H1 (cell line): ENCODE measurements around the gene CERS1. TPM values are rescaled to one million over a fixed set of nuclear protein-coding genes. Genes with fewer than 3 reads are reported as not detected.

Experiments
- CTCF ChIA-PET: fragments of 300-600 bp; sonication (Branson Sonifier 250); formaldehyde crosslinking; loops from one replicate; lab custom pipeline; 2021; ENCODE audit not compliant: partially characterized antibody; lab: Charles Lee
- POLR2A ChIA-PET: fragments of 300-600 bp; sonication (Branson Sonifier 250); formaldehyde crosslinking; loops from one replicate; lab custom pipeline; 2021; ENCODE audit warnings: inconsistent platforms; ENCODE audit not compliant: partially characterized antibody; lab: Charles Lee
- DNase-seq, 2 experiments: peaks; one replicate each; pipeline versions ENCODE4 v3.0.0 to v3.0.0-alpha.2; 2010 to 2022; ENCODE audit warnings: low spot score in 2 of 2, low read depth in 1 of 2, mixed read lengths in 1 of 2
- FAIRE-seq: peaks from 2 replicates; lab custom pipeline; 2011; peaks lifted over from hg19 to GRCh38; lab: Jason Lieb, UNC
- H2AFZ ChIP-seq: 2 replicates; pipeline ENCODE4 v1.8.1; 2012; ENCODE audit warnings: low read length, inconsistent platforms
- H2AK5ac ChIP-seq: 2 replicates; pipeline ENCODE4 v1.6.1; 2013; ENCODE audit warnings: low read depth, low read length
- H2BK120ac ChIP-seq: replicated peaks from 2 replicates; pipeline ENCODE3; 2013; ENCODE audit warnings: low read depth, low read length, inconsistent platforms
- H2BK12ac ChIP-seq: 2 replicates; pipeline ENCODE4 v1.6.1; 2013; ENCODE audit warnings: low read depth, low read length
- H2BK15ac ChIP-seq: 2 replicates; pipeline ENCODE4 v1.6.1; 2013; ENCODE audit warnings: low read length
- H2BK20ac ChIP-seq: 2 replicates; pipeline ENCODE4 v1.6.1; 2013; ENCODE audit warnings: low read length
- H2BK5ac ChIP-seq: 2 replicates; pipeline ENCODE4 v1.6.1; 2013; ENCODE audit warnings: low read depth, low read length
- H3K14ac ChIP-seq: 2 replicates; pipeline ENCODE4 v1.6.1; 2013; ENCODE audit warnings: inconsistent platforms; ENCODE audit not compliant: insufficient read length
- H3K18ac ChIP-seq: 2 replicates; pipeline ENCODE4 v1.6.1; 2013; ENCODE audit warnings: low read length; ENCODE audit errors: extremely low read depth
- H3K23ac ChIP-seq: 2 replicates; pipeline ENCODE4 v1.6.1; 2013; ENCODE audit warnings: inconsistent platforms; ENCODE audit not compliant: insufficient read length
- H3K23me2 ChIP-seq: 2 replicates; pipeline ENCODE4 v1.6.1; 2013; ENCODE audit warnings: low read depth, low read length
- H3K27ac ChIP-seq: 2 replicates; pipeline ENCODE4 v1.6.1; 2011; ENCODE audit warnings: low read depth, low read length, inconsistent platforms
- H3K27me3 ChIP-seq, 4 experiments: replicated peaks in 1 of 4; 1 replicate in 1 of 4; 2 replicates in 3 of 4; pipeline versions ENCODE4 v1.6.1 to v1.8.1; 2011 to 2013; ENCODE audit warnings: low read length in 3 of 4, mild to moderate bottlenecking in 3 of 4, inconsistent platforms in 2 of 4, mixed read lengths in 2 of 4, moderate library complexity in 1 of 4; ENCODE audit not compliant: control insufficient read depth in 3 of 4, insufficient read depth in 3 of 4; ENCODE audit errors: extremely low read depth in 1 of 4
- H3K36me3 ChIP-seq, 4 experiments: 2 replicates each; pipeline versions ENCODE4 v1.6.1 to v1.8.1; 2011 to 2013; ENCODE audit warnings: mild to moderate bottlenecking in 4 of 4, low read length in 3 of 4, moderate library complexity in 2 of 4, control low read depth in 1 of 4, inconsistent platforms in 1 of 4; ENCODE audit not compliant: insufficient read depth in 4 of 4, control insufficient read depth in 2 of 4
- H3K4ac ChIP-seq: replicated peaks from 2 replicates; pipeline ENCODE3; 2013; ENCODE audit warnings: low read length, low read depth, mixed read lengths, inconsistent platforms; ENCODE audit not compliant: insufficient read length
- H3K4me1 ChIP-seq, 4 experiments: replicated peaks in 1 of 4; 1 replicate in 1 of 4; 2 replicates in 3 of 4; pipeline versions ENCODE4 v1.6.1 to v1.8.1; 2011 to 2013; ENCODE audit warnings: low read length in 3 of 4, inconsistent platforms in 2 of 4, mixed read lengths in 1 of 4; ENCODE audit not compliant: insufficient read depth in 4 of 4, control insufficient read depth in 3 of 4
- H3K4me2 ChIP-seq, 2 experiments: 2 replicates each; pipeline versions ENCODE4 v1.6.1 to v1.8.1; 2011 to 2013; ENCODE audit warnings: low read depth in 2 of 2, low read length in 2 of 2, control low read depth in 1 of 2, inconsistent platforms in 1 of 2, mild to moderate bottlenecking in 1 of 2; ENCODE audit not compliant: insufficient read depth in 1 of 2
- H3K4me3 ChIP-seq, 4 experiments: fragments of 200-600, 300-600 bp in 1 of 4; sonication (generic), shearing (Covaris generic), sonication (Bioruptor Twin) in 1 of 4; 2 replicates each; pipeline versions ENCODE4 v1.5.1 to v1.8.1; 2011 to 2016; ENCODE audit warnings: low read length in 4 of 4, low read depth in 3 of 4, control low read depth in 2 of 4, inconsistent platforms in 2 of 4, mild to moderate bottlenecking in 2 of 4, mixed read lengths in 1 of 4, moderate library complexity in 1 of 4; ENCODE audit not compliant: insufficient read depth in 2 of 4; ENCODE audit errors: extremely low read depth in 1 of 4
- H3K56ac ChIP-seq: replicated peaks from 2 replicates; pipeline ENCODE3; 2013; ENCODE audit warnings: low read depth, mild to moderate bottlenecking, mixed read lengths, low read length, inconsistent platforms; ENCODE audit not compliant: insufficient read length
- H3K79me1 ChIP-seq: 2 replicates; pipeline ENCODE4 v1.6.1; 2013; ENCODE audit warnings: low read depth, low read length, control low read depth
- H3K79me2 ChIP-seq, 2 experiments: 2 replicates each; pipeline versions ENCODE4 v1.6.1 to v1.8.1; 2012 to 2013; ENCODE audit warnings: low read length in 2 of 2, mild to moderate bottlenecking in 2 of 2, inconsistent platforms in 1 of 2; ENCODE audit not compliant: insufficient read depth in 2 of 2, control insufficient read depth in 1 of 2
- H3K9ac ChIP-seq, 4 experiments: replicated peaks in 1 of 4; 1 replicate in 1 of 4; 2 replicates in 3 of 4; pipeline versions ENCODE4 v1.6.1 to v1.8.1; 2011 to 2013; ENCODE audit warnings: low read depth in 3 of 4, low read length in 3 of 4, control low read depth in 2 of 4, mild to moderate bottlenecking in 2 of 4, moderate library complexity in 2 of 4, inconsistent platforms in 1 of 4; ENCODE audit errors: extremely low read depth in 1 of 4
- H3K9me3 ChIP-seq, 2 experiments: 2 replicates each; pipeline versions ENCODE4 v1.6.1 to v1.8.1; 2012 to 2013; ENCODE audit warnings: mild to moderate bottlenecking in 2 of 2, moderate library complexity in 2 of 2, control low read depth in 1 of 2, inconsistent platforms in 1 of 2, low read depth in 1 of 2, low read length in 1 of 2, mixed read lengths in 1 of 2; ENCODE audit not compliant: insufficient read depth in 2 of 2
- H4K20me1 ChIP-seq, 2 experiments: replicated peaks in 1 of 2; 2 replicates each; pipeline versions ENCODE3 to v1.8.1; 2011 to 2013; ENCODE audit warnings: inconsistent platforms in 2 of 2, low read length in 2 of 2, mild to moderate bottlenecking in 1 of 2; ENCODE audit not compliant: insufficient read depth in 2 of 2, control insufficient read depth in 1 of 2
- H4K5ac ChIP-seq: 2 replicates; pipeline ENCODE4 v1.6.1; 2013; ENCODE audit warnings: low read length, low read depth, mixed read lengths, inconsistent platforms; ENCODE audit not compliant: insufficient read length
- H4K8ac ChIP-seq: 2 replicates; pipeline ENCODE4 v1.8.0; 2013; ENCODE audit warnings: mild to moderate bottlenecking, moderate library complexity, low read length, inconsistent platforms; ENCODE audit not compliant: insufficient read depth; ENCODE audit errors: extremely low read depth
- H4K91ac ChIP-seq: replicated peaks from 2 replicates; pipeline ENCODE3; 2013; ENCODE audit warnings: low read length, mixed read lengths, inconsistent platforms; ENCODE audit not compliant: insufficient read length
- ATF2 ChIP-seq: IDR thresholded peaks from 2 replicates; pipeline ENCODE4 v1.6.1; 2012; ENCODE audit warnings: low read length, inconsistent platforms
- CBX5 ChIP-seq: fragments of 300-800, 300-1000 bp; sonication (generic); IDR thresholded peaks from 2 replicates; pipeline ENCODE4 v1.7.1; 2016; ENCODE audit warnings: antibody characterized with exemption, low read length, low read depth
- CHD2 ChIP-seq: IDR thresholded peaks from 2 replicates; pipeline ENCODE4 v1.6.1; 2012; ENCODE audit warnings: low read length, improper control_type of control experiment
- JUND ChIP-seq: IDR thresholded peaks from 2 replicates; pipeline ENCODE4 v1.6.1; 2011; ENCODE audit warnings: mild to moderate bottlenecking, improper control_type of control experiment, low read length
- MAFK ChIP-seq: IDR thresholded peaks from 2 replicates; pipeline ENCODE4 v1.6.1; 2012; ENCODE audit warnings: low read depth, mild to moderate bottlenecking, improper control_type of control experiment, low read length
- SAP30 ChIP-seq: fragments of 300-600 bp; sonication (generic); IDR thresholded peaks from 2 replicates; pipeline ENCODE4 v1.7.1; 2012; ENCODE audit warnings: low read length, moderate library complexity, mild to moderate bottlenecking, inconsistent platforms; ENCODE audit not compliant: insufficient read depth, insufficient replicate concordance
- SP1 ChIP-seq: IDR thresholded peaks from 2 replicates; pipeline ENCODE4 v1.6.1; 2011; ENCODE audit warnings: low read depth, low read length
- TAF1 ChIP-seq: IDR thresholded peaks from 2 replicates; pipeline ENCODE4 v1.6.1; 2011; ENCODE audit warnings: mild to moderate bottlenecking, low read depth, low read length
- TBP ChIP-seq: IDR thresholded peaks from 2 replicates; pipeline ENCODE4 v1.6.1; 2011; ENCODE audit warnings: low read depth, low read length, improper control_type of control experiment
- WGBS, 2 experiments: shearing (Covaris generic) in 1 of 2; methylation state at CpG; one replicate each; pipeline versions ENCODE4 v1.1.6 to v1.1.7; 2013 to 2015; ENCODE audit warnings: low lambda C conversion rate in 2 of 2, mixed read lengths in 2 of 2, inconsistent platforms in 1 of 2, low coverage in 1 of 2, missing lambda C conversion rate in 1 of 2; ENCODE audit not compliant: insufficient replicate concordance in 2 of 2, insufficient coverage in 1 of 2, insufficient read length in 1 of 2; ENCODE audit errors: extremely low coverage in 1 of 2, missing lambda C conversion rate in 1 of 2; 5-methylcytosine and 5-hydroxymethylcytosine counted together
- polyA plus RNA-seq, 7 experiments: library from polyadenylated mRNA; depleted of rRNA in 3 of 7; stranded (reverse) in 5 of 7; unstranded in 2 of 7; fragments of >200 nt in 5 of 7; fragments of 200-250 nt in 2 of 7; gene quantifications; 1 replicate in 5 of 7; 2 replicates in 1 of 7; 4 replicates in 1 of 7; pipeline versions ENCODE4 v1.2.1 to v1.2.3, GENCODE V29; 2011 to 2013; ENCODE audit warnings: missing spikeins in 2 of 7, mixed read lengths in 2 of 7
- total RNA-seq: library from RNA; stranded (reverse); fragmentation: NEBNext Ultra II Directional; extraction: Animal tissue kit (Norgen Biotek cat#: 25700); gene quantifications from 2 replicates; pipeline ENCODE4 v1.2.1, GENCODE V29; 2021

CERS1 gene
- total and polyA plus RNA-seq, 2 of the 8 experiments (the other 6 are each of a cell fraction or from before 2014, with no cell fraction given) = 18.6 to 51.0 TPM

DNA sequence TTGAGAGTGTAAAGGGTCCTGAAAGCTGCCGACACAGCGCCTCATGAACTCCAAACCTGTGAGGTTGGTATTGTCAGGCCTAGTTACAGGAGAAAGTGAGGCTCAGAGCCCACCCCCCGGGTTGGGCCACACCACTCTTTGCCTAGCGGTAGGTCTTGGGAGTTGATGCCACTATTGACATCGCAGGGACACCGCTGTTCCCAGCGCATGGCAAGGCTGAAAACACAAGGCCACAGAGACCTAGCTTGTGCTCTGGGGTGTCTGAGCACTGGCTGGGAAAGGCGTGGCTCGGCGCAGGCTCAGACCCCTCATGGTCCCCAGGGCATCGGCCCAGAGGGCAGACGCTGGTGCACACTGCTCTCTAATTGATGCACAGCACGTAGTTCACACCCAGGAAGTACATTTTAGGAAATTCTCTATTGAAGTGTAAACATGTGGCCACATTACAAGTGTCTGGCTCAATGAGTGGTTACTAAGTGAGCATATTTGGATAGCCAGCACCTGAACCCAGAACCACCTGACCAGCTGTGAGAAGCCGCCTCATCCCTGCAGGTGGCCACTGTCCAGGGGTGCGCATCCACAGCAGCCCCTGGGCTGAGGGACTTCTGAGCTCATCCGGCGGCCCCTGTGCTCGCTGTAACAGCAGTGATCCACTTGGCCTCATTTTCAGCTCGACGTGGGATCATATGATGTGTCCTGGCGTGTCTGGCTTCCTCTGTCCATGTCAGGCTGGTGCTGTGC, 36.9 kb downstream of the CERS1 start:
- H3K23me2 ChIP-seq = no peaks in the 10 kb centered on the region
- no peak for FAIRE-seq
- no peak overlapping the region for H3K56ac ChIP-seq
- no peak overlapping the region for H3K18ac ChIP-seq
- H3K23ac ChIP-seq = no peak overlapping the region
- H2AK5ac ChIP-seq = no peak overlapping the region
- no peak overlapping the region for H4K91ac ChIP-seq
- no peak overlapping the region for H2BK15ac ChIP-seq
- H3K79me2 ChIP-seq = no peaks in the 10 kb centered on the region
- CTCF ChIA-PET = interaction anchor here (0.8 to 15.1 kb wide), 7 partner anchors 7 to 373 kb away, joined by 3 to 247 read pairs (median 5); no protein-coding TSS in a partner anchor
- H2BK20ac ChIP-seq = no peak overlapping the region
- peaks cover 16 to 31% of the 10 kb centered on the region in 2 experiments for H4K20me1 ChIP-seq
- POLR2A ChIA-PET = interaction anchor here (0.6 to 1.3 kb wide), 3 partner anchors 17 to 35 kb away, joined by 3 read pairs; no protein-coding TSS in a partner anchor
- H3K27ac ChIP-seq = no peak overlapping the region
- no peak overlapping the region for H3K4me3 ChIP-seq
- no peak overlapping the region for H2BK12ac ChIP-seq
- WGBS, 2 experiments = 90% methylated on average over 21 of the region's 21 CpGs; no CpG with 5 or more reads in 1 of the 2 experiments
- no peaks in the 10 kb centered on the region for H3K9me3 ChIP-seq
- H2BK120ac ChIP-seq = no peak overlapping the region
- peaks cover 52 to 89% (median 81%) of the 10 kb centered on the region in 4 experiments for H3K36me3 ChIP-seq
- no peak overlapping the region for H4K8ac ChIP-seq
- H2BK5ac ChIP-seq = no peak overlapping the region
- H2AFZ ChIP-seq = no peak overlapping the region
- no peak overlapping the region for H3K14ac ChIP-seq
- no peak overlapping the region for H3K4ac ChIP-seq
- no peak overlapping the region for H4K5ac ChIP-seq
- H3K4me1 ChIP-seq = no peaks in the 10 kb centered on the region
- H3K4me2 ChIP-seq = no peak overlapping the region
- H3K9ac ChIP-seq = no peak overlapping the region
- no peaks in the 10 kb centered on the region for H3K27me3 ChIP-seq
- H3K79me1 ChIP-seq = no peaks in the 10 kb centered on the region
- DNase-seq = no peak
- no peak for TF ChIP-seq JUND
- no peak for TF ChIP-seq SP1
- TF ChIP-seq SAP30 = no peak
- TF ChIP-seq CHD2 = no peak
- no peak for TF ChIP-seq CBX5
- no peak for TF ChIP-seq MAFK
- no peak for TF ChIP-seq ATF2
- no peak for TF ChIP-seq TBP
- TF ChIP-seq TAF1 = no peak
